Keratinocyte (primary cell): ENCODE data around the gene NFYA. TPM values are rescaled to one million over a fixed set of nuclear protein-coding genes. Genes with fewer than 3 reads are reported as not detected.
A peak's percentile ranks its signal among the peaks of the same experiment; 100 is the strongest.

Source experiments
- DNase-seq: peaks from one replicate; pipeline ENCODE4 v3.0.0-alpha.2; 2011; ENCODE audit warnings: low read depth, missing footprints, low spot score
- FAIRE-seq: peaks from 2 replicates; lab custom pipeline; 2011; peaks lifted over from hg19 to GRCh38; lab: Jason Lieb, UNC
- H2AFZ ChIP-seq: 2 replicates; pipeline ENCODE4 v1.6.0; 2012; ENCODE audit warnings: low read length, control low read depth, inconsistent platforms; ENCODE audit not compliant: control insufficient read depth
- H3K27ac ChIP-seq: 2 replicates; pipeline ENCODE4 v1.5.1; 2011; ENCODE audit warnings: low read length; ENCODE audit not compliant: control insufficient read depth, insufficient read depth
- H3K27me3 ChIP-seq: 3 replicates; pipeline ENCODE4 v1.6.0; 2011; ENCODE audit warnings: low read length; ENCODE audit not compliant: control insufficient read depth, insufficient read depth; ENCODE audit errors: extremely low read depth
- H3K36me3 ChIP-seq, 2 experiments: 2 replicates in 1 of 2; 3 replicates in 1 of 2; pipeline ENCODE4 v1.5.1; 2011; ENCODE audit warnings: low read length in 2 of 2, mild to moderate bottlenecking in 1 of 2; ENCODE audit not compliant: control insufficient read depth in 2 of 2, insufficient read depth in 2 of 2; ENCODE audit errors: extremely low read depth in 1 of 2
- H3K4me1 ChIP-seq: 3 replicates; pipeline ENCODE4 v1.5.1; 2011; ENCODE audit warnings: low read length; ENCODE audit not compliant: control insufficient read depth, insufficient read depth; ENCODE audit errors: extremely low read depth
- H3K4me2 ChIP-seq: 3 replicates; pipeline ENCODE4 v1.6.0; 2011; ENCODE audit warnings: low read depth, low read length; ENCODE audit not compliant: control insufficient read depth, insufficient read depth; ENCODE audit errors: extremely low read depth
- H3K4me3 ChIP-seq, 3 experiments: fragments of 200-600 bp in 1 of 3; sonication (generic) in 1 of 3; 2 replicates in 2 of 3; 3 replicates in 1 of 3; pipeline ENCODE4 v1.5.1; 2011 to 2016; ENCODE audit warnings: low read length in 3 of 3, mild to moderate bottlenecking in 3 of 3, control low read depth in 2 of 3, inconsistent platforms in 1 of 3, low read depth in 1 of 3, mixed read lengths in 1 of 3, mixed run types in 1 of 3, moderate library complexity in 1 of 3; ENCODE audit not compliant: control insufficient read depth in 2 of 3, insufficient read depth in 2 of 3; ENCODE audit errors: extremely low read depth in 1 of 3
- H3K79me2 ChIP-seq: 2 replicates; pipeline ENCODE4 v1.6.0; 2012; ENCODE audit warnings: low read length; ENCODE audit not compliant: control insufficient read depth, insufficient read depth
- H3K9ac ChIP-seq: 3 replicates; pipeline ENCODE4 v1.6.0; 2011; ENCODE audit warnings: low read length; ENCODE audit not compliant: control insufficient read depth, insufficient read depth; ENCODE audit errors: extremely low read depth
- H3K9me1 ChIP-seq: 3 replicates; pipeline ENCODE4 v1.6.0; 2011; ENCODE audit warnings: low read length; ENCODE audit not compliant: control insufficient read depth, insufficient read depth; ENCODE audit errors: extremely low read depth
- H3K9me3 ChIP-seq: 2 replicates; pipeline ENCODE4 v1.5.1; 2012; ENCODE audit warnings: low read depth, low read length; ENCODE audit not compliant: control insufficient read depth
- H4K20me1 ChIP-seq: 3 replicates; pipeline ENCODE4 v1.6.0; 2011; ENCODE audit warnings: low read length; ENCODE audit not compliant: control insufficient read depth, insufficient read depth; ENCODE audit errors: extremely low read depth
- CTCF ChIP-seq, 3 experiments: IDR thresholded peaks in 1 of 3; conservative IDR thresholded peaks in 1 of 3; optimal IDR thresholded peaks in 1 of 3; 2 replicates in 2 of 3; 3 replicates in 1 of 3; pipeline versions ENCODE3 to v1.5.1; 2011; ENCODE audit warnings: low read length in 3 of 3, mild to moderate bottlenecking in 3 of 3, moderate library complexity in 2 of 3, control low read depth in 1 of 3, inconsistent platforms in 1 of 3; ENCODE audit not compliant: insufficient read depth in 2 of 3; ENCODE audit errors: extremely low read depth in 1 of 3
- EZH2 ChIP-seq: IDR thresholded peaks from one replicate; pipeline ENCODE4 v1.6.1; 2012; ENCODE audit warnings: inconsistent platforms, mild to moderate bottlenecking, low read length, moderate library complexity
- dilution Hi-C: fragments of 300-500 bp; cut with MboI; formaldehyde crosslinking; loops from one replicate; pipeline ENCODE4 v1.7.0; 2020; ENCODE audit warnings: low sequenced_read_pairs; ENCODE audit not compliant: extremely low pct_ligation_motif_present
- polyA plus RNA-seq, 5 experiments: library from polyadenylated mRNA; depleted of rRNA in 3 of 5; stranded (reverse) in 3 of 5; stranded (forward) in 1 of 5; unstranded in 1 of 5; fragments of >200 nt; gene quantifications; 1 replicate in 1 of 5; 2 replicates in 3 of 5; 3 replicates in 1 of 5; pipeline versions ENCODE4 v1.2.1 to v1.2.3, GENCODE V29; 2011 to 2012; ENCODE audit warnings: missing spikeins in 2 of 5, low read depth in 1 of 5, low replicate concordance in 1 of 5

NFYA gene
- polyA plus RNA-seq, 1 donor (not counting 4 experiments of a cell fraction or from before 2014, with no cell fraction given): 17.1 TPM

- Histone ChIP-seq H4K20me1 (no peaks in the 10 kb centered on the region), H3K9me3 (no peaks in the 10 kb centered on the region), H3K27me3 (no peaks in the 10 kb centered on the region), H3K9me1 (no peaks in the 10 kb centered on the region), H3K36me3 (peaks cover 2 to 8% of the 10 kb centered on the region in 2 experiments), H3K9ac (no peak overlapping the region), H3K79me2 (no peaks in the 10 kb centered on the region), H3K4me1 (no peaks in the 10 kb centered on the region), H3K4me2 (no peak overlapping the region), H3K27ac (no peak overlapping the region), H2AFZ (no peak overlapping the region), H3K4me3 (no peak overlapping the region)
- dilution Hi-C loops: no loop called here
- DNase-seq (peak; percentile 30), FAIRE-seq (peak; percentile 62)
- TF ChIP-seq EZH2: no peak
- peak; percentile 63 to 75 (median 71) for TF ChIP-seq CTCF (optimal IDR thresholded peaks at IDR 0.05 in 1 of 3, IDR thresholded peaks at IDR 0.05 in 1 of 3, conservative IDR thresholded peaks at IDR 0.05 in 1 of 3; ENCODE audit: extremely low read depth in 1 of 3, insufficient read depth in 2 of 3, low read length in 3 of 3)
Measured at GRCh38 chr6:41066867-41067304, 5.9 kb upstream of the NFYA start.

GRCh38 chr6:41071501-41071922, 1.3 kb upstream of the NFYA start:
- peak in 1 of 3 experiments; percentile 11 for TF ChIP-seq CTCF (optimal IDR thresholded peaks at IDR 0.05 in 1 of 3, IDR thresholded peaks at IDR 0.05 in 1 of 3, conservative IDR thresholded peaks at IDR 0.05 in 1 of 3; ENCODE audit: extremely low read depth in 1 of 3, insufficient read depth in 2 of 3, low read length in 3 of 3)
- no peak for TF ChIP-seq EZH2
- peak overlapping the region; percentile 85 to 93 (median 88) for H3K4me3 ChIP-seq
- peak overlapping the region; percentile 93 for H3K9ac ChIP-seq
- DNase-seq (no peak), FAIRE-seq (peak; percentile 77)
- H3K9me1 ChIP-seq: no peaks in the 10 kb centered on the region
- dilution Hi-C loops: no loop called here
- no peaks in the 10 kb centered on the region for H3K27me3 ChIP-seq
- H2AFZ ChIP-seq: peak overlapping the region; percentile 90
- H3K36me3 ChIP-seq: peaks cover 0 to 7% of the 10 kb centered on the region in 2 experiments
- peaks cover 30% of the 10 kb centered on the region for H3K79me2 ChIP-seq
- H3K9me3 ChIP-seq: no peaks in the 10 kb centered on the region
- H3K27ac ChIP-seq: peak overlapping the region; percentile 96
- peak overlapping the region; percentile 81 for H3K4me2 ChIP-seq
- H4K20me1 ChIP-seq: no peaks in the 10 kb centered on the region
- peaks cover 5% of the 10 kb centered on the region for H3K4me1 ChIP-seq
